GM12865 (cell line): Measurements from ENCODE around the gene PRUNE1.

Experiments used
- DNase-seq: peaks from one replicate; pipeline ENCODE4 v3.0.0; 2010; ENCODE audit warnings: low read depth
- H3K4me3 ChIP-seq: 2 replicates; pipeline ENCODE4 v1.5.1; 2011; ENCODE audit warnings: mild to moderate bottlenecking, low read depth, low read length, control low read depth
- CTCF ChIP-seq: IDR thresholded peaks from 2 replicates; pipeline ENCODE4 v1.5.1; 2011; ENCODE audit warnings: low read length, control low read depth, low read depth, inconsistent platforms; ENCODE audit not compliant: insufficient read depth; ENCODE audit errors: missing control alignments

Gene PRUNE1

GRCh38 chr1:151058692-151059091 is 50.4 kb downstream of the PRUNE1 start:
- H3K4me3 ChIP-seq = peak overlapping the region; percentile 92
- no peak for TF ChIP-seq CTCF
- DNase-seq = no peak

- peak; percentile 93 for DNase-seq
- peak; percentile 78 for TF ChIP-seq CTCF
- peak within 1 kb of the TSS; percentile 92 for H3K4me3 ChIP-seq
Measured at GRCh38 chr1:151059109-151060006, 51.1 kb downstream of the PRUNE1 start, which contains the start of gene CDC42SE1. TSS of gene CDC42SE1 (minus strand) at chr1:151059622. CDS start at chr1:151055730, 3,892 bp downstream.

- DNase-seq = no peak
- no peak for TF ChIP-seq CTCF
- H3K4me3 ChIP-seq = peak within 1 kb of the TSS; percentile 92
Measured at GRCh38 chr1:151060007-151060656, 51.9 kb downstream of the PRUNE1 start, which contains the start of gene MLLT11. TSS of gene MLLT11 (plus strand) at chr1:151060397. CDS start at chr1:151067225, 6,828 bp downstream.

- no peak for TF ChIP-seq CTCF
- H3K4me3 ChIP-seq = peak overlapping the region; percentile 92
- no peak for DNase-seq
Measured at GRCh38 chr1:151060657-151061421, 52.6 kb downstream of the PRUNE1 start.

- H3K4me3 ChIP-seq = no peak overlapping the region
- no peak for TF ChIP-seq CTCF
- no peak for DNase-seq
Measured at GRCh38 chr1:151061704-151062103, 53.5 kb downstream of the PRUNE1 start.

GRCh38 chr1:151062741-151063371 is 54.6 kb downstream of the PRUNE1 start:
- TF ChIP-seq CTCF = no peak
- H3K4me3 ChIP-seq = no peak overlapping the region
- DNase-seq = no peak
